Adipocyte (in vitro differentiated cells): ENCODE data around the gene CUTC.

ENCODE experiments used
- DNase-seq: peaks from one replicate; pipeline ENCODE4 v3.0.0-alpha.2; 2015; ENCODE audit warnings: low read depth
- H3K27me3 ChIP-seq: replicated peaks from 2 replicates; pipeline ENCODE4 v1.7.0; 2013; ENCODE audit warnings: mild to moderate bottlenecking, low read length, moderate library complexity; ENCODE audit not compliant: control insufficient read depth, insufficient read depth
- H3K36me3 ChIP-seq: 2 replicates; pipeline ENCODE4 v1.7.0; 2013; ENCODE audit warnings: low read length, mild to moderate bottlenecking, moderate library complexity; ENCODE audit not compliant: control insufficient read depth, insufficient read depth, severe bottlenecking
- H3K4me1 ChIP-seq: 2 replicates; pipeline ENCODE4 v1.7.0; 2013; ENCODE audit warnings: mild to moderate bottlenecking, low read length, moderate library complexity; ENCODE audit not compliant: control insufficient read depth, insufficient read depth
- H3K4me3 ChIP-seq: 2 replicates; pipeline ENCODE4 v1.7.0; 2013; ENCODE audit warnings: mild to moderate bottlenecking, low read length, moderate library complexity
- H3K9ac ChIP-seq: 2 replicates; pipeline ENCODE4 v1.7.0; 2013; ENCODE audit warnings: mild to moderate bottlenecking, low read length, moderate library complexity
- H3K9me3 ChIP-seq: 2 replicates; pipeline ENCODE4 v1.7.0; 2013; ENCODE audit warnings: mild to moderate bottlenecking, low read length, moderate library complexity; ENCODE audit not compliant: control insufficient read depth

The CUTC gene, protein sequence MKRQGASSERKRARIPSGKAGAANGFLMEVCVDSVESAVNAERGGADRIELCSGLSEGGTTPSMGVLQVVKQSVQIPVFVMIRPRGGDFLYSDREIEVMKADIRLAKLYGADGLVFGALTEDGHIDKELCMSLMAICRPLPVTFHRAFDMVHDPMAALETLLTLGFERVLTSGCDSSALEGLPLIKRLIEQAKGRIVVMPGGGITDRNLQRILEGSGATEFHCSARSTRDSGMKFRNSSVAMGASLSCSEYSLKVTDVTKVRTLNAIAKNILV

DNA sequence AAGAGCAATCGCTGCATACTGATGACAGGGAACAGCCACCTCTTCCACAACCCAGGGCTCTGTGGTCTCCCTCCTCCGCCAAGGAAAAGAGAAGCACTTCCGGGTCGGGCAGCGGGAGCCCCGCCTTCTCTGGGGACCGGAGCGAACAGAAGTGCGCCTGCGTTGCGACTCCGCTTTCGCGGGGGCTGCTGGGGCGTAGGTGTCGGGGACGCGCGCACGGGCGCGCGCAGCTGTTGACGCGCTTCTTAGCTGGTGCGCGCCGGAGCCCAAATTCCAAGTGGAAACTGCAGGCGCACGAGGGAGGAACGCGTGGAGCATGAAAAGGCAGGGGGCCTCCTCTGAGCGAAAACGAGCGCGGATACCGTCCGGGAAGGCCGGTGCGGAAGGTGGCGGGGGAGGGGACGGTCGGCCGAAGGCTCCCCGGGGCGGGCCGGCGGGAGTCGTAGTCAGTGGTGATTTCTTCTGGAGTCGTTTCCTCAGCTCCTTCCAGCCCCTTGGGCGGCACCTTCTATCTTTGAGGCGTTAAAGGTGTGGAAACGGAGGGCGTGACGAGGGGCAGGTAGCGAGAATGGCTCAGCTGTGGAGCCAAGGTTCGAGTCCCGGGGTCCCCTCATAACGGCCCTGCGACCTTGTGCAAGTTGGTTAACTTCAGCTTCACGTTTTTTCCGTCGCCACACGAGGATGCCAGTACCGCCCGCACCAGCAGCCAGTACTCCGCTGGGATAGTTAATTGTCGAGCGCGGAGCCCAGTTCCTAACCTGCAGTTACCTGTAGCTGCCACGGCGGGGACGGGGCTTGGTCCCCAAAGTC is at the start of gene CUTC, which contains the start of gene COX15:
CUTC (plus strand) TSS at position 202 of the 810 bp plus-strand sequence; CDS start at position 317, 115 bp downstream.
COX15 (minus strand) TSS at position 95 of the 810 bp plus-strand sequence; CDS start at position 17, 78 bp downstream.
- peak within 1 kb of the TSS; percentile 92 for H3K4me3 ChIP-seq
- peaks cover 50% of the 10 kb centered on the region for H3K4me1 ChIP-seq
- no peaks in the 10 kb centered on the region for H3K27me3 ChIP-seq
- peak; percentile 99 for DNase-seq
- peaks cover 25% of the 10 kb centered on the region for H3K36me3 ChIP-seq
- no peaks in the 10 kb centered on the region for H3K9me3 ChIP-seq
- peak within 1 kb of the TSS; percentile 100 for H3K9ac ChIP-seq

DNA sequence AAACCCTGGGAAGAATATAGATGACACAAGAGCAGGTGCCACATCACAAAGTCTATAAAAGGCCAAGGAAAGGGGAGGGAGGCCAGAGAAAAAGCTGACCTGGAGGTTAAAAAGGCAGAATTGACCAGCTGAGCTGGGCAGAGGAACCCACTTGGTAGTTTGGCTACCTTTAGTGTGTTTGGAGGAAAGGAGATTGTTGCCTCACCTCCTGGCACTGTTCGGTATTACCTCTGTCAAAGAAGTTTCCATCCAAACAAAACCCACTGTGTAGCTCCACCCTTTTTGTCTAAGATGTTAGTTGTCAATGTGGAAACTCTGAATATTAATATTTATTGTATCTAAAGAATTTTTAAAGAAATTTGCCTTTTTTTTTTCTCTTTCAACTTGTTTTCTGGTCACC is 49.3 kb upstream of the CUTC start:
- Histone ChIP-seq H3K4me1 (peaks cover 12% of the 10 kb centered on the region), H3K4me3 (no peak overlapping the region), H3K9ac (no peak overlapping the region), H3K36me3 (peaks cover 61% of the 10 kb centered on the region), H3K27me3 (no peaks in the 10 kb centered on the region), H3K9me3 (no peaks in the 10 kb centered on the region)
- no peak for DNase-seq

DNA sequence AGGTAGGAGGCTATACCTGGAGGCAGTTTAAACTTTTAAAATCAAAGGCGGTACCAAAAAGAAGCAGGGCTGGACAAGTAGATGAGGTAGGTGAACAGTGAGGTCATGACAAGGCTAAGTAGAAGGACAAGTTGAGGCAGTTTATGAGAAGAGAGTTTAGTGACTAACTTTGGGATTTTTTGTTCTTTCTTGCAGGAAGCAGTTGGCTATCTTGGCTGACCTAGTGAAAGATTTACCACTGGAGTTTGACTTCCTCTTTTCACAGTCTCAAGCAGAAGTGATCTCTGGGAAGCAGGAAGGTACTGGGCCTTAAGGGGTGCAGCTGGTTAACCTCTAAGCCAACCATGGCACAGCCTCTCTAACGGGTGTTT is 46.5 kb upstream of the CUTC start:
- H3K4me3 ChIP-seq = no peak overlapping the region
- DNase-seq = no peak
- H3K27me3 ChIP-seq = no peaks in the 10 kb centered on the region
- H3K4me1 ChIP-seq = peaks cover 14% of the 10 kb centered on the region
- no peak overlapping the region for H3K9ac ChIP-seq
- no peaks in the 10 kb centered on the region for H3K9me3 ChIP-seq
- H3K36me3 ChIP-seq = peaks cover 51% of the 10 kb centered on the region

DNA sequence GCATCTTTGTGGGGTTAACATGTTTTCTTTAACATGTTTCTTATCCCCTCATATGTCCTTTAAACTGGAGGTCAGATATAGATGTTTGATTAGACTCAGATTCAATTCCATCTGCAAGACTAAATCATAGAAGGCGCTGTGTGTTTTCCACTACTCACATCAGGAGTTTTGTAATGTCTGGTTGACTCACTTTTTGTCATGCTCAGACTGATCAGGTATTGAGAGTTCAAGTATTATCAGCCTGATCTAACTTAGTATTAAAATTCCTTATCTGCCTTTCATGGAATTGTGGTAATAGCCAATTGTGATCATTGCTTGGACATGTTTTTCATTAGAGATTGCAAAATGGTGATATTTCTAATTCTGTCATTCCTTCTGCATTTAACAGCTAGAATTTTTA is 42.6 kb upstream of the CUTC start:
- no peak overlapping the region for H3K4me3 ChIP-seq
- H3K9ac ChIP-seq = no peak overlapping the region
- no peaks in the 10 kb centered on the region for H3K27me3 ChIP-seq
- peak; percentile 40 for DNase-seq
- peaks cover 53% of the 10 kb centered on the region for H3K36me3 ChIP-seq
- H3K4me1 ChIP-seq = peaks cover 8% of the 10 kb centered on the region
- no peaks in the 10 kb centered on the region for H3K9me3 ChIP-seq

DNA sequence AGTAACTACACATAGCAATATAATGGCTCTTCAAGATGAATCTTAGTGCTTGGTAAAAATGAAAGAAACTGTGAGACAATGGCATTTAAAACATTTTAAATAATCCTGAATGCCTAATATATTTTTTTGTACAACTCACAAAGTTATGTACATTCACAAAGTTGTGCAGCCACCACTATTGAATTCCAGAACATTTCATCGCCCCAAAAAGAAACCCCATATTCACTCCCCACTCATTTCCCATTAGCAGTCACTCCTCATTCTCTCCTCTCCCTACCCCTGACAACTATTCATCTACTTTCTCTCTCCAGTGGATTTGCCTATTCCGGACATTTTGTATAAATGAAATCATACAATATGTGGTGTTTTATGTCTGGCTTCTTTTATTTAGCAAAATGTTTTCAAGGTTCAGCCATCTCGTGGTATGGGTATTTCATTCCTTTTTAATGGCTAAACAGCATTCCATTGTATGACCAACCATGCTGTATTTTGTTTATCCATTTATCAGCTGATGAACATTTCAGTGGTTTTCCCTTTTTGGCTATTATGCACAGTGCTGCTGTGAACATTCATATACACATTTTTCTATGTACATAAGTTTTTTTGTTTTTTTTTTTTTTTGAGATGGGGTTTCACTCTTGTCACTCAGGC is 38.0 kb upstream of the CUTC start:
- peak; percentile 80 for DNase-seq
- peaks cover 59% of the 10 kb centered on the region for H3K36me3 ChIP-seq
- H3K4me1 ChIP-seq = peaks cover 22% of the 10 kb centered on the region
- no peaks in the 10 kb centered on the region for H3K9me3 ChIP-seq
- no peak overlapping the region for H3K4me3 ChIP-seq
- peak overlapping the region; percentile 33 for H3K9ac ChIP-seq
- H3K27me3 ChIP-seq = no peaks in the 10 kb centered on the region

DNA sequence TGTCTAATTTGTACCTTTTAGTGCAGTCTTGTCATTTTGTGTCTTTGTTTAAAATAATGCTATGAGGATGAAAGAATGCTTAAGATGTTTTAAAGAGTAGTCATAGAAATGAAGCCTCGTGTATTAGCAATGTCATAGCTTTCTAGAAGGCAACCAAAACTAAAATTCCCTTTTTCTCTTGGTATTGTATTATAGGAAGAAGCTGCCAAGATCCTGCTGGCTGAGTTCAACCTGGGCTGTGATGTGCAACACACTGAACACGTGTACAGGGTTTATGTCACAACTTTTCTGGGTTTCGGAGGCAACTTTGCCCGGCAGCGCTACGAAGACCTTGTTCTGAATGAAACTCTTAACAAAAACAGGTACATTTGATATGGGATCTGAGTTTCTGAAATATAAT is 36.3 kb upstream of the CUTC start:
- Histone ChIP-seq H3K36me3 (peaks cover 72% of the 10 kb centered on the region), H3K4me3 (no peak overlapping the region), H3K9me3 (no peaks in the 10 kb centered on the region), H3K9ac (no peak overlapping the region), H3K27me3 (no peaks in the 10 kb centered on the region), H3K4me1 (peaks cover 19% of the 10 kb centered on the region)
- DNase-seq = peak; percentile 59

DNA sequence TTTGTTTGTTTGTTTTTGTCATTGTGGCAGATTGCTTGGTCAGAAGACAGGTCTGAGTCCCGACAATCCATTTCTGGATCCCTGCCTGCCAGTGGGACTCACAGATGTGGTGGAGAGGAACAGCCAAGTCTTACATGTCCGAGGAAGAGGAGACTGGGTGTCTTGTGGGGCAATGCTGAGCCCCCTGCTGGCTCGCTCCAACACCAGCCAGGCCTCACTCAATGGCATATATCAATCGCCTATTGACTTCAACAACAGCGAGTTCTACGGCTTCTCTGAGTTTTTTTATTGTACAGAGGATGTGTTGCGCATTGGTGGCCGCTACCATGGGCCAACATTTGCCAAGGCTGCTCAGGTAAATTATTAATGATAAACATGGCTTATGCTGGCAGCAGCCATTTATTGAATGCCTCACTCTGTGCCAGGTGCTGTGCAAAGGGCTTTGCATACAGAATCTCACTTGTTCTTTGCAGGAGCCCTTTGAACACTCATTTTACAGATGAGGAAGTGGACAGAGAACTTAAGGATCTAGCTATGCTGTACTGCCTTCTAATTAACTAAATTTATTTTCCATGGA is 33.4 kb upstream of the CUTC start:
- Histone ChIP-seq H3K27me3 (no peaks in the 10 kb centered on the region), H3K9ac (no peak overlapping the region), H3K9me3 (no peaks in the 10 kb centered on the region), H3K4me3 (no peak overlapping the region), H3K4me1 (peaks cover 19% of the 10 kb centered on the region), H3K36me3 (peaks cover 69% of the 10 kb centered on the region)
- no peak for DNase-seq

DNA sequence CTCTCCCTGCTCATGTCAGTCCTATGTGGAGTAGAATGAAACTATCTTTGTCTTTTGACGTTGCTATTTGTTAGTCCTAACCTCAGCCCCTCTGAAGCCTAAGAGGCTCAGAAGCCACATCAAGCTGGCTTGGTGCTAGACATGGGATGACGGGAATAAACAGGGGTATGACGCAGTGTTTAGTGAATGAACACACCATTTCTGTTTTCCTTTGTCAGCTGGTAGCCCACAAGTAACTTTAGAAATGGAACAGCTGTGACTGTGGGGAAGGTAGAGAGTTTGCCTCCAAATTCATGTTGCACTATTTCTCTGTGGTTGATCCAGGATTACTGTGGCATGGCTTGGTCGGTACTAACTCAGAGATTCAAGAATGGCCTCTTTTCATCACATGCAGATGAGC is 31.4 kb upstream of the CUTC start:
- Histone ChIP-seq H3K4me1 (peaks cover 6% of the 10 kb centered on the region), H3K27me3 (no peaks in the 10 kb centered on the region), H3K4me3 (no peak overlapping the region), H3K9me3 (no peaks in the 10 kb centered on the region), H3K9ac (no peak overlapping the region), H3K36me3 (peaks cover 88% of the 10 kb centered on the region)
- DNase-seq = no peak

DNA sequence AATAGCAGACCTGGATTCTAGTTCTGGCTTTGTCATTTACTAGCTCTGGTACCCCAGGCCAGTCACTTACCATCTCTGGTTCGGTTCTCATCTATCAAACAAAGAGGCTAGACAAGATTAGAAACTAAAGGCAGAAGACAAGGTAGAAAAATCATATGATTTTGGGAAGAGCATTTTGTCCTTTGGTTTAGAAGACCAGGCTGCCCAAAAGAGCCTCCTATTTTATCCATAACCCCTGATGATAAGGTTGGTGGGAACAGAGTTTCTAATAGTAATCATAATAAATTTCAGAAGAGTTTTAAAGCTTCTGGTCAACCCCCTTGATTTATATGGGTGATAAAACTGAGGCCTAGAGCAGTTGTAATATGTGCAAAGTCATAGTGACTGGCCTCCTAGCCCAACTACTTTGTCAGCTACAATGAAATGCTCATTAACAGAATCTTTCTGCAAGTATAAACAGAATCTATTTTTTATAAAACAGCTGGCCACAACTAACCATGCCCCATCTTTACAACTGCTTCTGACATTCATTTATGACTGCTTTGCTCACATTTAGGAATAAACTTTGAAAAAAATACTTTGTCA is 23.5 kb upstream of the CUTC start:
- Histone ChIP-seq H3K36me3 (peaks cover 62% of the 10 kb centered on the region), H3K9me3 (no peaks in the 10 kb centered on the region)

DNA sequence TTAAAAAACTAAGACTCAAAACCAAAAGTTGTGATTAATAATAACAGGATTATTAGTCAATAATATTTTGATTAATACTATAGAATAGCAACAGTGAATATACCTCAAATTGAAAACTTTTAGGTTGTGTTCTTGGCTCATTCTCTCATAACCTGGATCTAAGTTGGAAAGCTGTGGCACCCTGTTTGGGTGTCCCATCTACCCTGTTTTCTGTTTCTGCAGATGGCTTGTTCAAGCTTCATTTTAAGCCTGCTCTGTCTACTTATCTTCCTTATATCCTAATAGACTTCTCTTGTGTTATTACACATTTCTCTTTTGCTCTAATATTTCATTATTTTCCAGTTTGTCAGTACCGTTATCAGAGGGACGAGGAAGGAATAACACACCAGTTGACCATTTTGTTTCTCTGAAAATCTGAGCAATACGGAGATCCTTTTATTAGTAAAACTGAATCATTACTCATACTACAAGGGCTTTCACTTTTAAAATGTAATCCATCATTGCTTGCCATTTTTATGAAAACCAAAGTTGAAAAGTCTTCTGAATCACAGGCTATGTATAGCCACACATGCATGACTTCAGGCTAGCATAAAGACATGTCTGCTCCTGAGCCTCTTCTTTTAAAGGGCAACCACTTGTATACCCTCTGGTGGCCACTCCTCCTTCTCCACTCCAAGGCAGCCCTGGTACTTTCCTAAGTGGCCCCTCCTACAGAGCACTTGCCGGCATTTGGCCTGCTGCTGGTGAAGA is 22.4 kb upstream of the CUTC start:
- Histone ChIP-seq H3K4me1 (peaks cover 27% of the 10 kb centered on the region), H3K9ac (peak overlapping the region; percentile 57), H3K36me3 (peaks cover 62% of the 10 kb centered on the region), H3K27me3 (no peaks in the 10 kb centered on the region), H3K4me3 (no peak overlapping the region), H3K9me3 (no peaks in the 10 kb centered on the region)
- DNase-seq = peak; percentile 52

More for the DNA sequence above, 23.5 kb upstream of the CUTC start:
- H3K27me3 ChIP-seq = no peaks in the 10 kb centered on the region
- H3K4me1 ChIP-seq = peaks cover 27% of the 10 kb centered on the region
- peak overlapping the region; percentile 57 for H3K9ac ChIP-seq
- H3K4me3 ChIP-seq = no peak overlapping the region
- peak; percentile 54 for DNase-seq
